VCaP (cell line): Measurements from ENCODE around the gene EFL1.

Source experiments
- H3K27ac ChIP-seq: fragments of 450-650 bp; 2 replicates; pipeline ENCODE4 v1.5.1; 2017
- TF ChIP-seq, protein P1 (sequence below): fragments of 450-650 bp; conservative IDR thresholded peaks from 2 replicates; pipeline ENCODE4 v1.5.1; 2017; ENCODE audit warnings: mild to moderate bottlenecking, moderate library complexity

The EFL1 gene

GRCh38 chr15:82113106-82113715 lies 149.3 kb downstream of the EFL1 start:
- TF ChIP-seq, protein P1, sequence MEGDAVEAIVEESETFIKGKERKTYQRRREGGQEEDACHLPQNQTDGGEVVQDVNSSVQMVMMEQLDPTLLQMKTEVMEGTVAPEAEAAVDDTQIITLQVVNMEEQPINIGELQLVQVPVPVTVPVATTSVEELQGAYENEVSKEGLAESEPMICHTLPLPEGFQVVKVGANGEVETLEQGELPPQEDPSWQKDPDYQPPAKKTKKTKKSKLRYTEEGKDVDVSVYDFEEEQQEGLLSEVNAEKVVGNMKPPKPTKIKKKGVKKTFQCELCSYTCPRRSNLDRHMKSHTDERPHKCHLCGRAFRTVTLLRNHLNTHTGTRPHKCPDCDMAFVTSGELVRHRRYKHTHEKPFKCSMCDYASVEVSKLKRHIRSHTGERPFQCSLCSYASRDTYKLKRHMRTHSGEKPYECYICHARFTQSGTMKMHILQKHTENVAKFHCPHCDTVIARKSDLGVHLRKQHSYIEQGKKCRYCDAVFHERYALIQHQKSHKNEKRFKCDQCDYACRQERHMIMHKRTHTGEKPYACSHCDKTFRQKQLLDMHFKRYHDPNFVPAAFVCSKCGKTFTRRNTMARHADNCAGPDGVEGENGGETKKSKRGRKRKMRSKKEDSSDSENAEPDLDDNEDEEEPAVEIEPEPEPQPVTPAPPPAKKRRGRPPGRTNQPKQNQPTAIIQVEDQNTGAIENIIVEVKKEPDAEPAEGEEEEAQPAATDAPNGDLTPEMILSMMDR: no peak
- H3K27ac ChIP-seq: no peak overlapping the region

DNA sequence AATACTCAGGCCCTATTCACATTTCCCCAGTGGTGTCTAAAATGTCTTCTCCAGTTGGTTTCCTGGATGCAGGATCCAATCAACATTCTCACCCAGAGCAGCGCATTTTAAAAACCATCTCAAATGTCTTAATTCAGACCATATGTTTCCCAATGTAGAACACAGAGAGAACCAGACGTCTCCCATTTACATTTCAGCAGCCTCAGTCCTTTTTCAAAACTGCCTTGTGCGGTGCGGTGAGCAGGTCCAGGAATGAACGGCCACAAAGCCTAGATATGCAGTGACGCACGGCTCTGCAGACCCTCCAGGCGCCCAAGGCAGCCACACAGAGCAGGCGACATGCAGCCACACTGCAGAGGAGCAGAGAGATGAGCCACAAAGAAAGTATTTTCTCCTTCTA lies 150.6 kb downstream of the EFL1 start:
- TF ChIP-seq, protein P1: no peak
- H3K27ac ChIP-seq: no peak overlapping the region

DNA sequence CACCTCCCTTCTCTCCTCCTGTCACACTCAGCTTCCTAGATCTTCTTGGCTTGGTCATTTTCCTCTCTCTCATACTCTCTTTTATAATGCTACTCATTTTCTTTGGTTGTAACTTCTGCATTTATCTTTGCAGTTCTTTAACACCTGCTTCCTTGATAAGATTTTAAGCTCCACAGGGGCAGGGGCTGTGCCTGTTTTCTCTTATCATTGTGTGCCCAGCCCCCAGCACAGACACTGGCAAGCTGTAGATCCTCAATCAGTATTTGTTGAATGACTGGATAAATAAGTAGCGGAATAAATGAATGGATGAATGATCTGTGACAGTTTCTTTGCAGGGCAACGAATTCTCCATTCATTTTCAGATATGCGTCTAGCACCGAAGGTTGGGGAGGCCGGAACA lies 152.4 kb downstream of the EFL1 start:
- TF ChIP-seq, protein P1: no peak
- no peak overlapping the region for H3K27ac ChIP-seq

DNA sequence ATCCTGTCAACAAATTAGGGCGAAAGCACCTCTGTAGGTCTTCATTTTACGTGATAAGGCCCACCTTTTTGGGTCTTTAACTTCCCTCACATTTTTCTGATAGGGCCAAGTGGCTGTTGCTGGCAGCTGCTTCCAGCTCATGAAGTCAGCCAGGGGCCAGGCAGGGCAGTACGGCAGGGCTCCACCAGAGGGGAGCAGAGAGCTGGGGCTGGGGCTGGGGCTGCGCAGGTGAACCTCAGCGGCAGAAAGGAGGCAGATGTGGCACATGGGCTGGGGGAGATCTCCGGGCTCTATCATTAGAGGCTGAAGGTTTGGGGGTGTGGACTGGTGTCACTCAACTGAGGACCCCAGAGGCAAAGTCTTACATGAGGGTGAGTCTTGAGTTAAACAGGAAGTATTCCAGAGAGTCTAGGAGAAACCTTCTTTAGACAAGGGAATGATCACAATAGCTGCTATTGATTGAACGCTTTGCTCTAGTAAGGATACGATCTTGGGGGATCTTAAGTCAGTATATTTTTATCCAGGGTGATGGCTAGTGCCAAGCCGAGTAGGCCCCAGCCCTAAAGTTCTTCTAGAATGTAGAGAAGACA lies 153.9 kb downstream of the EFL1 start:
- TF ChIP-seq, protein P1: peak; percentile 100
- no peak overlapping the region for H3K27ac ChIP-seq

- no peak overlapping the region for H3K27ac ChIP-seq
- TF ChIP-seq, protein P1: no peak
Measured at GRCh38 chr15:82106679-82107078, 155.9 kb downstream of the EFL1 start.

DNA sequence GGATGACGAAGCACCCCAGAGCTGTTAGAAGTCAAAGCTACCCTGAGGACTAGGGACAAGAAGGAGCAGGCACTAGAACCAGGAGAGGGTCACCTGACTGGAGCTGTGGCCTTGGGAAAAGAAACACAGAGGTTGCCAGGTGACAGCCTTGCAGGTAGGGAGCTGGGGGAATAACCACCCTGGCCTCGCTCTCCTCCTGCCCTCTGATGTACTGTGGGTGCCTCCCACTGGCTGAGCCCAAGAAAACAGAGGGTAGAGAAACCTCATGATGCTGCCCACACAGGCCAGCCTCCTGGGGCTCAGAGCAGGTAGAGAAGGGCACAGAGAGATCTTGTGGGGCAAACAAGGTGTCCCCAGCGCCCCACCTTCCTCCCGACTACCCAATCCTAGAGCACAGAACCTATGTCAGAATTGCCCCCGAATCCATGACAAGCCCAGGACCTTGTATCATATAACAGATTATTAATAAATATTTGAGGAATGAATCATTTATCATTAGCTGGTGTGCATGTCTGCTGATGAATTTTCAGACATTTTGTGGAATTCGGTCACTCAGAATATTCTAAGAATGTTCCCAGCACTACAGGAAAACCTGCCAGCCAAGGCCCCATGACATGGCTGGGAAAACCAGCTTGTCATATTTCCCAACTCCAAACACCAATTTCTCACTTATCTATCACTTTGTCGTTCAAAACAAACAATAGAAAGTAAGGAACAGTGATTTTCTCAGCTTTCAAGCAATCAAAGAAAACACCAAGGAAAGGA lies 156.9 kb downstream of the EFL1 start:
- TF ChIP-seq, protein P1: 0 out of 2 replicates have a peak, but pooled peaks have one; percentile 19
- no peak overlapping the region for H3K27ac ChIP-seq

DNA sequence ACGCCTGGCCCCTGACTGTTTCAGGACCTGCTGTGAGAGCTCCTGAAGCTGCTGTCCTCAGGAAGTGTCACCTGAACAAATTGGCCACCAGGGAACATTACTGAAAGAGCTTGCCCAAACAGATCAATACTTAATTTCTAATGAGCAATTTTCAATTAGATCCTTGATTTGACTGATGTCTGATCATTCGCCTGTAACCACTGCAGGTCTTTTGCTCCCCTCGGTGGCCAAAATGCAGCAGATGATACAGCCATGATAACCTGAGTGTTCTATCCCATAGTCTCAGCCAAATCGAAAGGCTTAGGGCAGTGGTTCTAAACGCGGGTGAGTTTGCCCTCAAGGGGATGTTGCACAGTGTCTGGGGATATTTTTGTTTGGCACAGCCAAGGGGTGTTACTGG lies 159.1 kb downstream of the EFL1 start:
- TF ChIP-seq, protein P1: peak; percentile 76
- H3K27ac ChIP-seq: no peak overlapping the region
